ENCODE data around the gene MRPL44.
"Not testable (repeated sequence)": the region's sequence is repeated elsewhere in the genome, so short reads cannot be mapped to it uniquely, and the experiment has no call there.

MRPL44 gene

GRCh38 chr2:223971731-223972130 is 14.5 kb downstream of the MRPL44 start:
- DNase-seq (ENCODE audit: low spot score): no peak

GRCh38 chr2:223972656-223973102 is 15.4 kb downstream of the MRPL44 start:
- no peak for DNase-seq (ENCODE audit: low spot score)

GRCh38 chr2:223973606-223974005 is 16.3 kb downstream of the MRPL44 start:
- DNase-seq (ENCODE audit: low spot score): no peak

GRCh38 chr2:223976635-223977226 is 19.5 kb downstream of the MRPL44 start:
- no peak for DNase-seq (ENCODE audit: low spot score)

- no peak for DNase-seq (ENCODE audit: low spot score)
Measured at GRCh38 chr2:223978451-223978850, 21.2 kb downstream of the MRPL44 start.

GRCh38 chr2:223979730-223980396 is 22.6 kb downstream of the MRPL44 start:
- no peak for DNase-seq (ENCODE audit: low spot score)

- DNase-seq (ENCODE audit: low spot score): no peak
Measured at GRCh38 chr2:223980397-223980735, 23.1 kb downstream of the MRPL44 start.

- no peak for DNase-seq (ENCODE audit: low spot score)
Measured at GRCh38 chr2:223980803-223981202, 23.5 kb downstream of the MRPL44 start.

- no peak for DNase-seq (ENCODE audit: low spot score)
Measured at GRCh38 chr2:223981241-223981640, 24.0 kb downstream of the MRPL44 start.

GRCh38 chr2:223989206-223989855 is 32.1 kb downstream of the MRPL44 start:
- no peak for DNase-seq (ENCODE audit: low spot score)

- no peak for DNase-seq (ENCODE audit: low spot score)
Measured at GRCh38 chr2:223989856-223990232, 32.6 kb downstream of the MRPL44 start.

GRCh38 chr2:223991611-223992010 is 34.3 kb downstream of the MRPL44 start:
- no peak for DNase-seq (ENCODE audit: low spot score)

- DNase-seq (ENCODE audit: low spot score): peak; percentile 80
Measured at GRCh38 chr2:223993634-223994232, 36.5 kb downstream of the MRPL44 start.

GRCh38 chr2:223994562-223995162 is 37.4 kb downstream of the MRPL44 start:
- DNase-seq (ENCODE audit: low spot score): no peak

GRCh38 chr2:223995569-223995968 is 38.3 kb downstream of the MRPL44 start:
- peak; percentile 64 for DNase-seq (ENCODE audit: low spot score)

- no peak for DNase-seq (ENCODE audit: low spot score)
Measured at GRCh38 chr2:223996391-223996790, 39.1 kb downstream of the MRPL44 start.

- DNase-seq (ENCODE audit: low spot score): no peak
Measured at GRCh38 chr2:223997938-223998337, 40.7 kb downstream of the MRPL44 start.

- no peak for DNase-seq (ENCODE audit: low spot score)
Measured at GRCh38 chr2:223998948-223999347, 41.7 kb downstream of the MRPL44 start.

- no peak for DNase-seq (ENCODE audit: low spot score)
Measured at GRCh38 chr2:223999862-224000261, 42.6 kb downstream of the MRPL44 start.

- not testable (repeated sequence) for DNase-seq (ENCODE audit: low spot score)
Measured at GRCh38 chr2:224000662-224001061, 43.4 kb downstream of the MRPL44 start.

- DNase-seq (ENCODE audit: low spot score): no peak
Measured at GRCh38 chr2:224004105-224004695, 46.9 kb downstream of the MRPL44 start.

GRCh38 chr2:224008702-224009261 is 51.5 kb downstream of the MRPL44 start:
- no peak for DNase-seq (ENCODE audit: low spot score)
